ENCODE measurements around the gene GREB1L.
"Not testable (repeated sequence)": the region's sequence is repeated elsewhere in the genome, so short reads cannot be mapped to it uniquely, and the experiment has no call there.

The GREB1L gene

GRCh38 chr18:21264651-21265050, 22.6 kb downstream of the GREB1L start:
- DNase-seq (ENCODE audit: low read depth in 2 of 2) = no peak

DNA sequence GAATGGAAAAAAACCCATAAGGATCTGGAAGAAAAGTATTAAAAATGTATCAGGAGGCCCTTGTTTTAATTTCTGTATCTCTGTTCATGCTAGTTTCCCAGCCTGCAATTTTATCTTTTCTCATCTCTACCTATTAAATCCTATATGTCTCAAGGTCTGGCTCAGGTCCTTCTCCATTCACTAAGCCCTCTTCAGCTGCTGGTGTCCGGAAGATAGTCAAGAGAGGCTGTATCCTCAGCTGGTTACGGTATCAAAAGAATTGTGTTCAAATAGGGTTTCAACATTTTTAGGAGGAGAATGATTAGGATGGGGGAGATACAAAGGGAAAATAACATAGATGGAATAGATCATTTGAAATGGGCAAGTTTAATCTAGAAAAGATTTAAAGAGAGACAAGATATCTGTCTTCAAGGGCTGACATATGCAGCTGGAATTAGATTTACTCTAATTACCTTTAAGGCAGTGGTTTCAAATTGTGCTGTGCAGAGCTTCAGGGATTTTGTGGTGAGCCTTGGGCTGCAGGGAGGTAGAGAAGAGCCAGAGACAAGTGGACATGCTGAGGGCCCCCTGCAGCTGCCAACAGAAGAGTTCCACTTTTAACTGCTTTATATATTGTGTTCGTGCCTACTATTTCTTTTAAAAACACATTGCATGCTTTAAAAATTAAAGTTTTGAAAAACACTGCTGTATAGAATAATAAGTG, 24.1 kb downstream of the GREB1L start:
- DNase-seq (ENCODE audit: low read depth in 2 of 2) = no peak

DNA sequence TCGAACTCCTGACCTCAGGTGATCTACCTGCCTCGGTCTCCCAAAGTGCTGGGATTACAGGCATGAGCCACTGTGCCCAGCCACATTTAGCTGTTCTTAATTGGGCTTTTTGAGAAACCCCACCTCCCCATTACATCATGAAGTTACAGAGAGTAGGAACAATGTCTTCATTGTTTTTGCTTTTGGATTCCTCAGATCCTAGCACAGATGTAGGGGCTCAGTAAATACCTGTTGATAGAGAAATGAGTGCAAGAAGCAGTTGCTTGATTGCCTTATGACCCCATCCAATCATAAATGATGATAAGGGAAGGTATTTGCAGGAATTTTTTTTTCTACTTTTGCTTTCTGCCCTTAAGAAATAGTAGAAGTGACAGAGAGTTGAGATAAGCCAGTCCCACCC, 25.4 kb downstream of the GREB1L start:
- no peak for DNase-seq (ENCODE audit: low read depth in 2 of 2)

GRCh38 chr18:21269349-21269748, 27.3 kb downstream of the GREB1L start:
- no peak for DNase-seq (ENCODE audit: low read depth in 2 of 2)

DNA sequence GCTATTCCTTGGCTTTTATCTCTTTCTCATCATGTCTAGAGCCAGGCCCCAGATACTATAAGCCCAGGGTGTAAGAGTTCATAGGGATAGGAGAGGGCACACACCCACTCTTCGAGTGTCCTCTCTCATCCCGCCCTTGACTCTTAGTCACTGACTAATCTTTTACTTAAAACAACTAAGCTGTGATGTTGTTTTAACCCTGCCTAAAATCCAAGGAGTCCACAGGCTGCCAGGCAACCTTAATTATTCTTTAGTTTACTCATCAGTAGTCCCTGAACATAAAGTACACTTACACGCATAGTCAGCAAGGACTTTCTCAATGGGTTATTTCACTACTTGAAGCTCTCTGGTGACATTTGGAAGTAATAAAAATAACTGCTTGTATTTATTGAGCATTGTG, 28.4 kb downstream of the GREB1L start:
- no peak for DNase-seq (ENCODE audit: low read depth in 2 of 2)

DNA sequence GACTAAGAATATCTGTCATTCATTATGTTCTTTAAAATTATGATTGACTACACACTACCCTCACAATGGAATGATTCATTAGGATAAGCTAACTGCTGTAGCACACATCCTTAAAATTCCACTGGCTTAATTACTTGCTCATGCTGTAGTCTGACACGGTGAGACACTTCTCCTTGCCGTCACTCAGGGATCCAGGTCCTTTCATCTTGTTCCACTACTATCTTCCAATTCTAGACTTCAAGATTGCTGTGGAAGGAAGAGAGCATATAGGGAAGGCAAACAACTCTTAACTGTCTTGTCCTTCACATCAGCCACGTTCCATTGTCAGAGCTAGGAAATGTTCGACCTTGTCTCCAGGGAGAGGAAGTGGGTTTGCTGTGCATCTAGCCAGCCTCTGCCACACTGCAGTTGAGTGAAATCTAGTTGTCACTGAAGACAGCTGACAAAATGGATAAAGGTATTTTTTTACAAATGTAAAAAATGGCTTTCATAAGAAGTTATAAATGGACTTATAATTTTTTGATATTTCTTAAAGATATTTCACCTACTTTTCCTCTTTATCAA, 30.1 kb downstream of the GREB1L start:
- no peak for DNase-seq (ENCODE audit: low read depth in 2 of 2)

DNA sequence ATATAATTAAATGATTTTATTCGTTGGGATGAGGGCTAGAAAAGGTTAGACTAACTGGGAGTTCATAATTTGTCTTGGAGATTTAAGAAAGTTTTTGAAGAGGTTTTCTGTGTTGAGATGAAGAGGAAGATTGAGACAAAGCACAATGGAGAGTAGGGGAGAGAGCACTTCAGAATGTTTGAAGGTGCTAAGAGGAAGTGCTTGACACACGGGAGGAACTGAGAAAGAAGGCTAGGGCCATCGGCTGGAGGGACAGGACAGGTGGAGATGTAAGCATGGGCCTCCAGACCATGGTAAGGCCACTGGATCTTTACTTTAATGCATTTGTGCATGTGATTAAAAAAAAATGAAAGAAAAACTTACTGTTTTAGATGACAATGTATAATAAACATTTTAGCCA, 31.5 kb downstream of the GREB1L start:
- no peak for DNase-seq (ENCODE audit: low read depth in 2 of 2)

GRCh38 chr18:21275645-21276044, 33.6 kb downstream of the GREB1L start:
- DNase-seq (ENCODE audit: low read depth in 2 of 2) = no peak

DNA sequence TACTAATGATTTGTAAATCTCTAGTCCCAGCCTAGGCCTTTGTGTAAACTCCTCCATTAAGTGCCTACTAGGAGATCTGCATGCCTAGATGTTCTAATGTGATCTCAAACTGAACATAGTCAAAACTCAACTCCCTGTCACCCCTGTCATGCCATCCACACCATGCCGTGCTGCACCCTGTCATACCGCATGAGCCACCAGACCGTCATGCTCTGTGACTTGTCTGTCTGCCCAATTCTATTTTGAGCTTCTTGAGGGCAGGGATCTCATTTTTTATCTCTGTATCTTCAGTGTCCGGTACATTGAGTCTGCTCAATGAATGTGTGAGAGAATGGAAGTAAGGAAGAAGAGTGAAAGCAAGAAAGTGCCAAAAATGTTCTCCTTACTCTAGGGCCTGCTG, 35.5 kb downstream of the GREB1L start:
- no peak for DNase-seq (ENCODE audit: low read depth in 2 of 2)

DNA sequence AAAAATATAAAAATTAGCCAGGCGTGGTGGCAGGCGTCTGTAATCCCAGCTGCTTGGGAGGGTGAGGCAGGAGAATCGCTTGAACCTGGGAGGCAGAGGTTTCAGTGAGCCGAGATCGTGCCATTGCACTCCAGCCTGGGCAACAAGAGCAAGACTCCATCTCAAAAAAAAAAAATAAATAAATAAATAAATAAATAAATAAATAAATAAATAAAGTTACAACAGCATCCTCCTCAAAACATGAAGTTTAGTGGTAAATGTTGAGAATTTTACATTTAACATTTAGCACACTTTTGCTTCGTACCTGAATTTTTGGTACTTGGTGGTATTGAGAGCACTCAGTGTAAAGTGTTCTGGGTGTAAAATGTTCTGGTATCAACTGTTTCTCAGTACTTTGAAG, 36.2 kb downstream of the GREB1L start:
- DNase-seq (ENCODE audit: low read depth in 2 of 2) = not testable (repeated sequence)

GRCh38 chr18:21281603-21282002, 39.6 kb downstream of the GREB1L start:
- no peak for DNase-seq (ENCODE audit: low read depth in 2 of 2)

- DNase-seq (ENCODE audit: low read depth in 2 of 2) = no peak
Observed at GRCh38 chr18:21284540-21284939, 42.5 kb downstream of the GREB1L start.

- DNase-seq (ENCODE audit: low read depth in 2 of 2) = no peak
Observed at GRCh38 chr18:21289827-21290226, 47.8 kb downstream of the GREB1L start.

DNA sequence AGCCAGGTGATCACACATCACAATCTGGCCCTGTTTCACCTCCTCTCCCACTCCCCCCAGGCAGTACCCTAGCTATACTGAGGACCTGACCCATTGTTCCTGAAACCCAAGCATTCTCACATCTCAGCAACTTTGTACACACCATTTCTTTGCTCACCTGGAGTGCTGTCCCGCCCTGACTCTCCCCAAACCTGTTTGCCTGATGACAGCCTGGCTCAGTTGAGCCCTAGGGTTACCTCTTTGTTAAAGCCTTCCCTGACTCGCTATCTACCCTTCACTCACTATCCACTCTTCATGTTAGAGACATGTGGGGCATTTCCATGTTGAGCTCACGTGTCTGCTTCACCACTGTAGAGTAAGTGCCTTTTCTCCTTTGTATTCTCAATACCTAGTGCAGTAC, 49.1 kb downstream of the GREB1L start:
- DNase-seq (ENCODE audit: low read depth in 2 of 2) = no peak

DNA sequence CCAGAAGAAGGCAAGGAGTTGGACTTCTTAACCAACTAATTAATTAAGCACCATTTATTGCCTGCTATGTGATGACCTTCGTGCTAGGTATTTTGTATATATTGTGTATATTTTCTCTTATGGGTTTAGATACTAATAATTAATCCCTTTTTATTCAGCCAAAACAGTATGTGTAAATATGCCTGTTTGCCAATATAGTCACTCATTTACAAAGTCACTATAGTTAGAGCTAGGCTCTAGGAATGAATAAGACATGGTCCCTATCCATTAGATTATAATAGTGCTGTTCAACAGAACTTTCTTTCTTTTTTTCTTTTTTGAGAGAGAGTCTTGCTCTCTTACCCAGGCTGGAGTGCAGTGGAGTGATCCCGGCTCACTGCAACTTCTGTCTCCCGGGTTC, 51.4 kb downstream of the GREB1L start:
- no peak for DNase-seq (ENCODE audit: low read depth in 2 of 2)

- no peak for DNase-seq (ENCODE audit: low read depth in 2 of 2)
Observed at GRCh38 chr18:21295101-21295500, 53.1 kb downstream of the GREB1L start.

GRCh38 chr18:21296045-21296444, 54.0 kb downstream of the GREB1L start:
- DNase-seq (ENCODE audit: low read depth in 2 of 2) = no peak

DNA sequence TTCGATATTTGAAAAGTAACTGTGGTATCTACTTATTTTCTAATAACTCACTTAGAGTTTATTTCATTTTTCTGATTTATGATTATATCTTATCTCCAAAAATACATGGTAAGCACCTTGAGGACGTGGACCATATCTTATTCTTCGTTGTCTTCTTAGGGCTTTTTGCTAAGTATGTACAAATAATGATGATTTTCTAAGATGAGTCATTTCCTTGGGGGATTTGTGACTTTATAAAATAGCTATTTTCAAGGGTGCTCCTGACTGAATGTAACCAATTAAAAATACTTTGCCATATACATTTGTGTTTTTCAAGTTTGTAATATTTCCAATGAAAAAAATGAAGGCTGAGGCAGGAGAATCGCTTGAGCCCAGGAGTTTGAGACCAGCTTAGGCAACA, 56.3 kb downstream of the GREB1L start:
- no peak for DNase-seq (ENCODE audit: low read depth in 2 of 2)

DNA sequence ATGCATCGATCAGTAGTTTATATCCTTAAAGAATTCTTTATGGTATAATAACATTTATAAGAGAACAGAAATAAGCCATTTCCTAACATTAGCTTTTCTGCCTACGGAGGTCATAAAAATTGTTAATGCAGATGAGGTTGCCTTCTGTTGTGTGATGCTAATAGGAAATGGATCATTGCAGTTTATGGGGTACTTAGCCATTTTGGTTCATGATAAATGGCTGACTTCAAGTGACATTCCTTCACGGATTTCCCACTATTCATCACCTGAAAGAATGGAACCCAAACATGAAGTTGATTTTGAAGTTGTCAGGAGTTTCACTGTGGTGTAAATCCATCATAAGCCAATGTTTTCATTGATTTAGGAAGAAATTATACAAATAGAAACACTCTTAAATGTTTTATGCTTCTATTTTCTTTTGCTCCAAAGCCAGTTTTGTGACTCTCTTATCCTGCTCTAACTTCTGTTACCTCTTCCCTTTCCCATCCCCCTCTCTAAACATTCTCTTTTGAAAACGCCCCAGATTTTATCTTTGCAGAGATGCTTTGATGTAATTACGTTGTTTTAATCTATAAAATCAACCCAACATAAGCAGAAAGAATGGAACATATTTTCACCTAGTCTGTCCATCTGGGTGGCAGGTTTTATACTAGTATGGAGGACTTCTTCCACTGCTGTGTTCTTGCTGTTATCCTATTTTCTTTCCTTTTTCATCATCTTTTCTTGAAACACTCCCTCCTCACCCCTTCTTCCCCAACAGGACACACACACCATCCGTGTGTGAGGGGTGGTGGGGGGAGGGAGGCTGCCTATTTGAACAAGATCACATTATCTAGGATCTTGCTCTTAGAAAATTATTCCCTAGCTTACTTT, 58.2 kb downstream of the GREB1L start:
- no peak for DNase-seq (ENCODE audit: low read depth in 2 of 2)

DNA sequence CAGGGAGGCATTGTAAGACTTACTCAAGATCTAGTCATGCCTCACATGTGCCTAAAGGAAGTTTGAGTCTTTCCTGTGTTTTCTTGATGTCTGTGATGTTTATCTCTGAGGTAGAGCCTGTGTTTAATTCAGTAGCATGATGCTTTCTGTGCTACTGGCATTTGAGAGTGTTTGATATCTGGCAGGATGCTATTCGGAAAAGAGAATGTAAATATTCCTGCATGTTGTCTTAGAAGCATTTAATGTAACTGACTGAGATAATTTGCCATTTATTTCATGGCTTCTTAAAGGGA, 58.8 kb downstream of the GREB1L start:
- DNase-seq (ENCODE audit: low read depth in 2 of 2) = no peak

DNA sequence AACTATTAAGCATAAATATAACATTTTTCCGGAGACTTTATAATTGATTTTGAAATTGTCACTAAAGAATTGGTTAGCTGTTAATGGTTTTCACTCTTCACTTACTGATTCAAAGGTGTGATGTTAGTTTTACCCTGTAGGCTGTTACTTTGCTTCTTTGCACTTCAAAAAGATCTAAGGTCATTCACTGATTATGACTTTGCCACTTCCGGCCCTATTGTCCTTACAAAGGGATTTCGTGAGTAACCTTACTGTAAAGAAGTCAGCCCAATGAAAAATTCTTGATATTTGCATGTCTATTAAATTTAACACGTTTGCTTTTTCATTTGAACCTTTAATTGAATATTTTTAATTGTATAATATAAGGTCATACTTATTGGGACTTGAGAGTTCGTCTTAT, 61.4 kb downstream of the GREB1L start:
- no peak for DNase-seq (ENCODE audit: low read depth in 2 of 2)

DNA sequence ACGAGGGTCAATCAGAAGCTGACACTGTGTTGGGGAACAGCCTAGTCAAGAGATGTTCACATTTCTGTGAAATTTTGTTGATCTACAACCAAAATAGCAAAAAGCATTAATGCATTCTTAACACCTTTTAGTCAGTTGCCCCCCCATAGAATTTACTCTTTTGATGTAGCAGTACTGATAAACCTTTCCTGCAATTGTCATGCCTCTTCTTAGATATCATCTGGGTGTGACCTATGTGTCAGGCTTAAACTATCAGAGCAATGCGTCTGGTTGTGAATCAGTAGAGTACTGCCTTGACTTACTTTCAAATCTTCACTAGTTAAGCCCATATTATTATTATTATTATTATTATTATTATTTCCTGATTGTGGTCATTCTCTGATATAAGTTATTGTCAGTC, 61.9 kb downstream of the GREB1L start:
- DNase-seq (ENCODE audit: low read depth in 2 of 2) = no peak

DNA sequence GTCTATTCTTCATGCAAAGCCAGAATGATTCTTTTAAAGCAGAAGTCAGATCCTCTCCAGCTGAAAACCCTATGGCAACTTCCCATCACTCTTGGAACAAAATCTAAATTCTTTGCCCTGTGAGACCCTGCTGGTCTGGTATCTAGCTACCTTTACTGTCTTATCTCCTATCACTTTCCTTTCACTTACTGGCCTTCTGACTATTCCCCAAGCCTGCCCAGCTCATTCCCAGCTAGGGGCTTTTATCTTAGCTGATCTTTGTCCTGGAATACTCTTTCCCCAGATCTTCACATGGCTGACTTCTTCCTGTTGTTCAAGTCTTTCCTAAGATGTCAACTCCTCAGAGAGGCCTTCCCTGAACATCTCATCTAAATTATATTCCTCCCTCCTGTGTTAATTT, 63.6 kb downstream of the GREB1L start:
- DNase-seq (ENCODE audit: low read depth in 2 of 2) = no peak
